Measurements from ENCODE around the gene TEX13A. TPM values are rescaled to one million over a fixed set of nuclear protein-coding genes. Genes with fewer than 3 reads are reported as not detected.

The TEX13A gene
- total and polyA plus RNA-seq, 8 donors = not detected

DNA sequence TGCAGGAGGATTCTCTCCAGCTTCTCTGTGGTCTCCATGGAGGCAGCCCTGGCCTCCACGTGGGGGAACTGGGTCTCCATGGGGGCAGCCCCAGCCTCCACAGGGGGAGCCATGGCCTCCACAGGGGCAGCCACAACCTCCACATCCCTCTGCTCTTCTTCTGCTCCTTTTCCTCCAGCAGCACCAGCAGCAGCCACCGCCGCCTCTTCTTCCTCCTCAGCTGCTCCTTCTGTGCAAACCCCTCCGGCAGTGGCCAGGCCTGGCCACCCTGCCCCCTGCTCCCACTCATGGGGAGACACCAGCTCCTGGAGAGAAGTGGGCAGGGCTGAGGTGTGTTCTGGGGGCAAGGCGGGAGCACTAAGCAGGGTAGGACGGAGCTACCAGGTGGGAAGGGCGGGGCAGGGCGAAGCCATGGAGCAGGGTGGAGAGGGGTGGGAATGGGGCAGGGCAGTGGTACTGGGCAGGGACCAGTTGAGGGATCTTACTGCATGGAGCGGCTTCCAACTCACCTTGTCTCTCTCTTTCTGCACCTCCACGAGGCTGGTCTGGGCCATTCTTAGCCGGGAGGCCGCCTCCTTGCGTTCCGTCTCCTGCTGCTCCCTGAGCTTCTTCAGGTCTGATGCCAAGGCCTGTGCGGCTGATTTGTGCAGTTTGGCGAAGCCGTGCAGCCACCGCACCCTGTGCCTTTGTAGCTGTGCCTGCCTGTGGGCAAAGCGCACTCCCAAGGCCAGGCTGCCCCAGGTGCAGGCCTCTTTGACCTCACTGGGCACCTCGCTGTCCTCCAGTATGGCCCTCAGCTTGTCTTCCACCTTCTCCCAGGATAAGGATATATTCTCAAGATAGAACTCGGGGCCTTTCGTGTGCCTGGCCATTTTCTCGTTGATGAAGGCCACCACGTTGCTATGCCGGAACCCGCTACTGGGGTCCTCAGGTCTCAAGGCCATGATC, 766 bp downstream of the TEX13A start:
- peaks cover 0 to 21% (median 6%) of the 10 kb centered on the region in 4 donors for H3K9me3 ChIP-seq
- peaks cover 0 to 4% (median 0%) of the 10 kb centered on the region in 3 donors for H3K27me3 ChIP-seq
- no peak overlapping the region for H3K4me3 ChIP-seq
- H3K4me1 ChIP-seq = no peaks in the 10 kb centered on the region
- TF ChIP-seq POLR2AphosphoS5 (IDR thresholded peaks at IDR 0.05) (no peak), EP300 (IDR thresholded peaks at IDR 0.05) (no peak), POLR2A (IDR thresholded peaks at IDR 0.05) (no peak)
- TF ChIP-seq, protein P1, sequence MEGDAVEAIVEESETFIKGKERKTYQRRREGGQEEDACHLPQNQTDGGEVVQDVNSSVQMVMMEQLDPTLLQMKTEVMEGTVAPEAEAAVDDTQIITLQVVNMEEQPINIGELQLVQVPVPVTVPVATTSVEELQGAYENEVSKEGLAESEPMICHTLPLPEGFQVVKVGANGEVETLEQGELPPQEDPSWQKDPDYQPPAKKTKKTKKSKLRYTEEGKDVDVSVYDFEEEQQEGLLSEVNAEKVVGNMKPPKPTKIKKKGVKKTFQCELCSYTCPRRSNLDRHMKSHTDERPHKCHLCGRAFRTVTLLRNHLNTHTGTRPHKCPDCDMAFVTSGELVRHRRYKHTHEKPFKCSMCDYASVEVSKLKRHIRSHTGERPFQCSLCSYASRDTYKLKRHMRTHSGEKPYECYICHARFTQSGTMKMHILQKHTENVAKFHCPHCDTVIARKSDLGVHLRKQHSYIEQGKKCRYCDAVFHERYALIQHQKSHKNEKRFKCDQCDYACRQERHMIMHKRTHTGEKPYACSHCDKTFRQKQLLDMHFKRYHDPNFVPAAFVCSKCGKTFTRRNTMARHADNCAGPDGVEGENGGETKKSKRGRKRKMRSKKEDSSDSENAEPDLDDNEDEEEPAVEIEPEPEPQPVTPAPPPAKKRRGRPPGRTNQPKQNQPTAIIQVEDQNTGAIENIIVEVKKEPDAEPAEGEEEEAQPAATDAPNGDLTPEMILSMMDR (IDR thresholded peaks at IDR 0.05) = no peak
- intact Hi-C loops (cut with DNase I; ENCODE audit: low total_unique reads) = no loop called here
- no peak for DNase-seq
- H3K36me3 ChIP-seq = no peaks in the 10 kb centered on the region
- WGBS, 5 donors = 82 to 95% (median 88%) methylated on average over 14 to 26 of the region's 26 CpGs
- no peak overlapping the region for H3K27ac ChIP-seq

DNA sequence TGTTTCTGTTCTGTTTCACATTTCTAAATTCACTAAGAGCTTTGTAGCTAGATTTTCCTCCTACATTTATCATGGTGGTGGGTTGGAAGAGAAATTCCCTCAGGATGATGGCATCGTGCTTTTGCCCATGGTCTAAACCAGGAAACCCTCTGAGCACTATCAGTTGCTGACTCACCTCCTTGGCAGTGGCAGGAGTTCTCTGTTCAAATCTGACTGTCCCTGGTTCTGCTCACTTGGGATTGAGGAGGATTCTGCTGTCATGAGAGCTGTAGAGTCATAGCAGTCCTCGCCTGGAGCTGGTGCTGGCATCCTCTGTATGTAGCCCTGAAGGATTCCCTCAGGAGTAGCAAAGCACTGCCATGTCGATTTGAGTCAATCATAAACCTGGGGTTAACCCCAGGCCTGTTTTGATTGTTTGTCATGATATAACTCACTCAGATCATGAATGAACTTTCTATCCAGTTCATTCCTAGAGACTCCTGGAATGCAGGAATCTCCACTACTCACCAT, 9.4 kb downstream of the TEX13A start:
- Histone ChIP-seq H3K27me3 (peaks cover 0 to 7% (median 0%) of the 10 kb centered on the region in 3 donors), H3K36me3 (no peaks in the 10 kb centered on the region), H3K27ac (no peak overlapping the region), H3K9me3 (peaks cover 0 to 6% (median 2%) of the 10 kb centered on the region in 4 donors), H3K4me3 (no peak overlapping the region), H3K4me1 (no peaks in the 10 kb centered on the region)
- no peak for TF ChIP-seq EP300 (IDR thresholded peaks at IDR 0.05)
- intact Hi-C loops (cut with DNase I; ENCODE audit: low total_unique reads) = no loop called here
- 60 to 83% (median 74%) methylated on average over 2 to 3 of the region's 3 CpGs for WGBS, 5 donors
- DNase-seq = no peak

DNA sequence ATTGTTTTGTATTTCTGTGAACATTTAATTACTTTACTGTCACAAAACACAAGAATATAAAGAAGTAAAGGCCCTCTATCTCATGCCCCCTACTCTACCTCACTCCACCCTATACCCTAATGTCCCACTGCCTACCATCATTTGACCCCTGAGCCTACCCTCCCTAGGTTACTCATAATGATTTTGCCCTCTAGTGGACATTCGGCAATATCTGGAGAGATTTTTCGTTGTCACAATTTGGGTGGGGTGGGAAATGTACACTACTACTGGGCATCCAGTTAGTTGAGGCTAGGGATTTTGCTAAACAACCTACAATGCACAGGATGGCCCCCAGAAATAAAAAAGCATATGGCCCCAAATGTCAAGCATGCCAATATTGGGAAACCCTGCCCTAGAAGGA, 10.2 kb downstream of the TEX13A start:
- WGBS, 5 donors = 49 to 93% (median 73%) methylated on average over 2 of the region's 2 CpGs
- H3K27ac ChIP-seq = no peak overlapping the region
- no peak for DNase-seq

DNA sequence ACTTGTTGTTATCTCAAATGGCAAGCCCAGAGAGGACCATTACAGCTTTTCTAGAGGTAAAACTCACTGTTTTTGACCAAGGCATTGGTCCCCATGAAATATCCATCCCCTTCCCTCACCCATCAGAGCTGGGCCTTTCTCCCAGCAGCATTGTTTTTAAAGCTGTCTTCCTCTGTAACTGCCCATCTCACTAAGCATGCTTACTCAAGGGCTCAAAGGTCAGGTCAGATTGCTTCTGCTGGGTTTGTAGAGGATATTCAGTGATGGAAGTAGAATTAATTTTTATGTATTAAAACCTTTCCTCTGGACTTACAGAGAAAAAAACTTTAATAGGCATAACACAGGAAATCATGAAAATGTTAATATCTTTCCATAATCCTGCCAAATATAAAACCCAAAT, 11.1 kb downstream of the TEX13A start:
- Histone ChIP-seq H3K27me3 (peaks cover 0 to 7% (median 0%) of the 10 kb centered on the region in 3 donors), H3K4me1 (no peaks in the 10 kb centered on the region), H3K4me3 (no peak overlapping the region), H3K9me3 (peaks cover 0 to 2% (median 0%) of the 10 kb centered on the region in 4 donors), H3K27ac (no peak overlapping the region), H3K36me3 (no peaks in the 10 kb centered on the region)
- TF ChIP-seq, protein P1 (IDR thresholded peaks at IDR 0.05) = no peak
- no peak for TF ChIP-seq POLR2AphosphoS5 (IDR thresholded peaks at IDR 0.05)
- TF ChIP-seq POLR2A (IDR thresholded peaks at IDR 0.05) = no peak
- TF ChIP-seq EP300 (IDR thresholded peaks at IDR 0.05) = no peak
- no peak for DNase-seq
- intact Hi-C loops (cut with DNase I; ENCODE audit: low total_unique reads) = no loop called here

More for the DNA sequence above, 10.2 kb downstream of the TEX13A start:
- Histone ChIP-seq H3K27me3 (peaks cover 0 to 7% (median 0%) of the 10 kb centered on the region in 3 donors), H3K4me3 (no peak overlapping the region), H3K36me3 (no peaks in the 10 kb centered on the region), H3K4me1 (no peaks in the 10 kb centered on the region), H3K9me3 (peaks cover 0 to 2% (median 0%) of the 10 kb centered on the region in 4 donors)
- intact Hi-C loops (cut with DNase I; ENCODE audit: low total_unique reads) = no loop called here
- TF ChIP-seq POLR2A (IDR thresholded peaks at IDR 0.05) (no peak), EP300 (IDR thresholded peaks at IDR 0.05) (no peak), POLR2AphosphoS5 (IDR thresholded peaks at IDR 0.05) (no peak)
- TF ChIP-seq, protein P1 (IDR thresholded peaks at IDR 0.05) = no peak
